Measurements from ENCODE around the gene SFT2D3. TPM values are rescaled to one million over a fixed set of nuclear protein-coding genes. Genes with fewer than 3 reads are reported as not detected.

SFT2D3 gene, protein sequence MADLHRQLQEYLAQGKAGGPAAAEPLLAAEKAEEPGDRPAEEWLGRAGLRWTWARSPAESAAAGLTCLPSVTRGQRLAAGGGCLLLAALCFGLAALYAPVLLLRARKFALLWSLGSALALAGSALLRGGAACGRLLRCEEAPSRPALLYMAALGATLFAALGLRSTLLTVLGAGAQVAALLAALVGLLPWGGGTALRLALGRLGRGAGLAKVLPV
- 6.6 and 8.3 TPM in 2 replicates for total RNA-seq

DNA sequence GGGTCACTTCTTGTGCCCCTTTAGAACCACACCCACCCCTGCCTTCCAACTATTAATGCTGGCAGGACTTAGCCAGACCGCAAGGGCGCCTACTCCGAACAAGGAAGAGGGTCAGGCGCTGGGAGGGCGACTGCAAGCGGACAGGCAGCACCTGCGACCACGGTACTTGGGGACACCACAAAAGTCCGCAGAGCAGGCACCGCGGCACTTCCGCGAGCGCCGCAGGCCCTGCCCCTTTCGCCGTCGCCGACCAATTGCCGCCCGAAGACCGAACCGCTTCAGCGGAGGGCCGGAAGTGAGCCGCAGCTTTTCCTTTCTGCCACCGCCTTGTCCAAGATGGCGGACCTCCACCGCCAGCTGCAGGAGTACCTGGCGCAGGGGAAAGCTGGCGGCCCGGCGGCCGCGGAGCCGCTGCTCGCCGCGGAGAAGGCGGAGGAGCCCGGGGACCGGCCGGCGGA lies at the start of gene SFT2D3:
Gene SFT2D3 (plus strand): TSS at position 305 of the 458 bp plus-strand sequence. CDS start 32 bp downstream, at position 337.

DNA sequence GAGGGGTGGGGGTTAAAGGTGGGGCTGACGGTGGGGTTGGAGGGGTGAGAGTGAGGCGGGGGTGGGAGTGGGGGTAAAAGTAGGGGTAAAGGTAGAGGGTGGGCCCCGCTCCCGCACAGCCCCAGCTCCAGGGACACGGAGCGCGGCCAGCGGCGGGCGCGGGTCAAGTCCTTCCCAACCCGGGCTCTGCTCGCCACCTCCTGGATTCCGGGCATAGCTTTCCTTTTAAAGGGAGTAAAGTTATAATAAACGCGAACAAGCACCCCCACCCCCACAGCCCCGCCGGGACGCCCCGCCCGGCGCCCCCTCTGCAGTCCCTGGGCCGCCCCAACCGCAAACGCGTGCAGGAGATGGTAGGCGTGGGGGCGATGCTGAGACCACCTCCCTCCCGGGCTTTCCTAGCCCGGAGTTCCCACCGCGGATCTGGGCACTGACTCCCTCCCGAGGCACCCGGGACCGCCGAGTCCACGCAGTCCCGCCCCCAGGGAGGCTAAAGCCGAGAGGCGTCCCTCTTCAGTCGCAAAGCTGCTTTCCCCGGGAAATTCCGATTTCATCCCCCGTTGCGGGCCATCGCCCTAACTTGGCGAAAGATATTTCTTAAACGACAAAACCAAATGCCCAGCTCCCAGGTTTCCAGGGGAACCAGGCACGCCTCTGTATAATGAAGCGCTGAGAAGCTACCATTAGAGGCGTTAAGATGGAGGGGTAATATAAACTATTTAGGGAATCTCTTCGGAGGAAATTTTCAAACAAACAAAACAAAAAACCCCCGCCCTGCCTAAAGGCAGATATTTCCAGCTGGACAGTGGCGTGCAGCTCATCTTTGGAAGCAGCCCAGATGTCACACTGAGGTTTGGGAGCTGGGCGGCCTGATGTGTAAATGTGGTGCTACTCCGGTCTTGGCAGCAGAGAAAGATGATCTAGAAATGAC lies 25.7 kb upstream of the SFT2D3 start, which contains the start of gene LIMS2:
Gene LIMS2 (minus strand): TSS at position 200 of the 931 bp plus-strand sequence. CDS start 506 bp downstream, outside the sequence.

Other genes starting within 250 kb of the SFT2D3 start
- gene IWS1, start 175.0 kb upstream of the SFT2D3 start, total RNA-seq, result 30.1 and 36.2 TPM in 2 replicates
- under 0.01 and 0.16 TPM in 2 replicates for gene MYO7B, start 165.8 kb upstream of the SFT2D3 start, total RNA-seq
- not detected in 2 replicates for gene GPR17, start 55.3 kb upstream of the SFT2D3 start, total RNA-seq
- gene LIMS2, start 26.0 kb upstream of the SFT2D3 start, total RNA-seq, result 11.2 and 16.2 TPM in 2 replicates
- gene WDR33, start 109.7 kb downstream of the SFT2D3 start, total RNA-seq, result 31.7 and 38.5 TPM in 2 replicates
- gene POLR2D, start 156.7 kb downstream of the SFT2D3 start, total RNA-seq, result 13.8 and 16.9 TPM in 2 replicates
- 17.2 and 19.0 TPM in 2 replicates for gene AMMECR1L, start 184.5 kb downstream of the SFT2D3 start, total RNA-seq

Measured in hair follicle dermal papilla cell (primary cell).